VCaP (cell line): ENCODE measurements around the gene SCARF2.
"Not testable (repeated sequence)": the region's sequence is repeated elsewhere in the genome, so short reads cannot be mapped to it uniquely, and the experiment has no call there.

Source experiments
- H3K27ac ChIP-seq: fragments of 450-650 bp; 2 replicates; pipeline ENCODE4 v1.5.1; 2017
- TF ChIP-seq, protein P1 (sequence below): fragments of 450-650 bp; conservative IDR thresholded peaks from 2 replicates; pipeline ENCODE4 v1.5.1; 2017; ENCODE audit warnings: mild to moderate bottlenecking, moderate library complexity

Gene SCARF2

DNA sequence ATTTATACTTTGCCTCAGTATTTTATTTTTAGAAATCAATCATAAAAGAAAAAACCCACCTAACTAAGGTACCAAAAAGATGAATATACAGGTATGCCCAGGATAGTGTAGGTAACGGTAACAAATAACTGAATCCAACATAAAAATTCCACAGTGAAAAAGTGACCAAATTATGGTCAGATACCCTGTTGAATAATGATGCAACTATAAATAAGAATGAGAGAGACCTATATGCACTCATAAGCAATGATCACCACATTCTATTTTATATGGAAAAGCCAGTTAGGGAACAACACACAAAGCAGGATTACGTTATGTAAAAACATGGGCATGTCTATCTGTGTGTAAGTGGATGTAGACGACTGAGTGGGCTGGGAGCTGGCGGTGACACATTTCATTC, 50.7 kb downstream of the SCARF2 start:
- no peak overlapping the region for H3K27ac ChIP-seq
- TF ChIP-seq, protein P1, sequence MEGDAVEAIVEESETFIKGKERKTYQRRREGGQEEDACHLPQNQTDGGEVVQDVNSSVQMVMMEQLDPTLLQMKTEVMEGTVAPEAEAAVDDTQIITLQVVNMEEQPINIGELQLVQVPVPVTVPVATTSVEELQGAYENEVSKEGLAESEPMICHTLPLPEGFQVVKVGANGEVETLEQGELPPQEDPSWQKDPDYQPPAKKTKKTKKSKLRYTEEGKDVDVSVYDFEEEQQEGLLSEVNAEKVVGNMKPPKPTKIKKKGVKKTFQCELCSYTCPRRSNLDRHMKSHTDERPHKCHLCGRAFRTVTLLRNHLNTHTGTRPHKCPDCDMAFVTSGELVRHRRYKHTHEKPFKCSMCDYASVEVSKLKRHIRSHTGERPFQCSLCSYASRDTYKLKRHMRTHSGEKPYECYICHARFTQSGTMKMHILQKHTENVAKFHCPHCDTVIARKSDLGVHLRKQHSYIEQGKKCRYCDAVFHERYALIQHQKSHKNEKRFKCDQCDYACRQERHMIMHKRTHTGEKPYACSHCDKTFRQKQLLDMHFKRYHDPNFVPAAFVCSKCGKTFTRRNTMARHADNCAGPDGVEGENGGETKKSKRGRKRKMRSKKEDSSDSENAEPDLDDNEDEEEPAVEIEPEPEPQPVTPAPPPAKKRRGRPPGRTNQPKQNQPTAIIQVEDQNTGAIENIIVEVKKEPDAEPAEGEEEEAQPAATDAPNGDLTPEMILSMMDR, result no peak

DNA sequence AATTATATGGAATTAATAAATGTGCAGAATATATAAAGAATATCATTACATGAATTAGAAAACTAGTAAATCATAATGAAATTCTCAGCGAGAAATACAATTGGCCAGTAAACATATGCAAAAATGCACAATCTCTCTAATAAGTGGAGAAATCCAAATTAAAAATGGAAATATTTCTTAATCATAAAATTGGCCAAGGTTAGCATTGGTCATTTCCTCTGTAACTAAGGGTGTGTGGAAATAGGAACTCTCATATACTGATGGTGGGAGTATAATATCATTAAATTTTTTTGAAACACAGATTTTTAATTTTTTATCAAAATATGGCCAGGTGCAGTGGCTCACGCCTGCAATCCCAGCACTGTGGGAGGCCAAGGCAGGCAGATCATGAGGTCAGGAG, 51.3 kb downstream of the SCARF2 start:
- TF ChIP-seq, protein P1, result no peak
- no peak overlapping the region for H3K27ac ChIP-seq

DNA sequence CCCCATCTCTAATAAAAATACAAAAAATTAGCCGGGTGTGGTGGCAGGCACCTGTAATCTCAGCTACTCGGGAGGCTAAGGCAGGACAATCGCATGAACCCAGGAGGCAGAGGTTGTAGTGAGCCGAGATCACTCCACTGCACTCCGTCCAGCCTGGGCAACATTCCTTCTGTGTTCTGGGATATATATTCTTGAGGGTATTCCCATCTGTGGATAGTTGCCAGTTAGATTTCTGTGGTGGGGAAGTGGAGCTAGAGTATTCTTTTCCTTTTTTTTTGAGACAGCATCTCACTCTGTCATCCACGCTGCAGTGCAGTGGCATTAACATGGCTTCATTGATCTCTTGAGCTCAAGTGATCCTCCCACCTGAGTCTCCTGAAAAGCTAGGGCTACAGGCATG, 52.8 kb downstream of the SCARF2 start:
- no peak overlapping the region for H3K27ac ChIP-seq
- TF ChIP-seq, protein P1, result no peak

DNA sequence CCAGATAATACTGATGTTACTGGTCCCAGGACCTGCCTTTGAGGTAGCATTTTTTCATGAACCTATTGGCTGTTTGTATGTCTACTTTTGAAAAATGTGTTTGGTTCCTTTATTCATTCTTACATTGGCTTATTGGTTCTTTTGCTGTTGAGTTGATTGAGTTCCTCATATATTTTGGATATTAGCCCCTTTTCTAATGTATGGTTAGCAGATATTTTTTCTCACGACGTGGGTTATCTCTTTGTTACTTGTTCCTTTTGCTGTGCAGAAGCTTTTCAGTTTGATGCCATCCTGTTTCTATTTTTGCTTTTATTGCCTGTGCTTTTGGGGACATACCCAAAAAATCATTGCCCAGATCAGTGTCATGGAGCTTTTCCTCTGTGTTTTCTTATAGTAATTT, 53.5 kb downstream of the SCARF2 start:
- TF ChIP-seq, protein P1, result no peak
- no peak overlapping the region for H3K27ac ChIP-seq

DNA sequence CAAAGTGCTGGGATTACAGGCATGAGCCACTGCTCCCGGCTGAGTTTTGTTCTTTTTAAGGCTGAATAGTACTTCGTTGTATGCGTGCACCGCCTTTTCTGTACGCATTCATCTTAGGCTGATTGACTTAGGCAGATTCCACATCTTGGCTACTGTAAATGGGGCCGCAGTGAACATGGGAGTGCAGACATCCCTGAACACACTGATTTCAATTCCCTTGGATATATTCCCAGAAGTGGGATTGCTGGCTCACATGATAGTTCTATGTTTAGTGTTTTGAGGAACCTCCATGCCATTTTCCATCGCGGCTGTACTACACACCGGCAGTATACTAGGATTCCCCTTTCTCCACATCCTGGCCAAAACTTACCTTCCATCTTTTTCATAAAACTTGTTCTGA, 54.1 kb downstream of the SCARF2 start:
- TF ChIP-seq, protein P1, result no peak
- no peak overlapping the region for H3K27ac ChIP-seq

DNA sequence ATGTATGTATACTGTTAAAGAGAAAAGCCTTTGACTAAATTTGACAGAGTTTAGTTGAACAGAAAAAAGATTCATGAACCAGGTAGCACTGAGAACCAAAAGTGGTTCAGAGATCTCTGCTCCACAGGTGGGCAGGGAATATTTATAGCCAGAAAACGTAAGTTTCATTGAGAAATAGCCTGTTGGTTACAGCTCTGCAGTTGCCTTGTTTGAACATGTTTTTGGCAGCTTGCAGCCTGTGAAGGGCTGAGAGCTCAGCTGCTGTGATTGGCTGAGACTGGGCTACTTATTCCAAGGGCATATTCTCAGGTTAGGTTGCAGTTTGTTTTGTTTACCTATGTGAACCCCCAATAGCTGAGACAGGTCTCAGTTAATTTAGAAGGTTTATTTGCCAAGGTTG, 57.1 kb downstream of the SCARF2 start:
- no peak overlapping the region for H3K27ac ChIP-seq
- TF ChIP-seq, protein P1, result no peak

DNA sequence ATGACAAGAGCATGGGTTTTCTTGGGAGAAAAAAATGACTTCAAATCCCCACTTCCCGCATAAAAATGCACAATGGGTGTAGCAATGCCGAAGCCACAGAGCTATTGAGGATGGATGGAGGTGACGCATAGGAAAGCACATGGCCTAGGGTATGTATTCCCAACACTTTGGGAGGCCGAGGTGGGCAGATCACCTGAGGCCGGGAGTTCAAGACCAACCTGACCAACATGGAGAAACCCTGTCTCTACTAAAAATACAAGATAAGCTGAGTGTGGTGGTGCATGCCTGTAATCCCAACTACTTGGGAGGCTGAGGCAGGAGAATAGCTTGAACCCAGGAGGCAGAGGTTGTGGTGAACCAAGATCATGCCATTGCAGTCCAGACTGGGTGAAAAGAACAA, 58.9 kb downstream of the SCARF2 start:
- not testable (repeated sequence) for H3K27ac ChIP-seq

DNA sequence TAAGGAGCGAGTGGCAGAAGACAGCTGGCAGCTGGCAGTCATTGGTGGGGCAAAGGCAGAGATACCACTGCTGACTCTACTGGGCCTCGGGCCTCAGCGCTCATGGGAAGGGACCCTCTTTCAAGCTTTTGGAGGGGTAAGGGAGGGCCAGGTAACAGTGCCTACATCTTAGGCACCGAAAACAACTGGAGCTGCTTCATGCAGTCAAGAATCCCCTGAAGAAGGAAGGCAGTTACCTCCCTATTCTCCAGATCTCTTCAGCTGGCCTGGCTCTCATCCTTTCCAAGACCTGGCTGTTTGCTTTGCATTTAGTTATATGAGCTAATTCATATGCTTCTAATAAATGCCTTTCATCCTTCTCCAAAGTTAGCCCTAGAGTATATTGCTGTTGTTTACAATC, 59.5 kb downstream of the SCARF2 start:
- H3K27ac ChIP-seq, result no peak overlapping the region
- TF ChIP-seq, protein P1, result no peak

DNA sequence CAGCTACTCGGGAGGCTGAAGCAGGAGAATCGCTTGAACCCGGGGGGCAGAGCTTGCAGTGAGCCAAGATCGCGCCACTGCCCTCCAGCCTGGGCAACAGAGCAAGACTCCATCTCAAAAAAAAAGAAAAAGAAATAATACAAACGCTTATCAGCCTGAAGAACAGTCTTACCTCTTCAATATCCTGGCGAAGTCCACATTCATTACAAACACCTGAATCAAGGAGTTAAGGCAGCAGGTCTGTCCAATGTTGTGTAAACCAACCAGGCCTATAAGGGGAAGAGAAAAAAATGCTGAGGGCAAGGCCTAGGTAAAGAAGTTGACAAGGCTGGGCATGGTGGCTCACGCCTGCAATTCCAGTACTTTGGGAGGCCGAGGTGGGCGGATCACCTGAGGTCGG, 60.6 kb downstream of the SCARF2 start:
- H3K27ac ChIP-seq, result not testable (repeated sequence)

DNA sequence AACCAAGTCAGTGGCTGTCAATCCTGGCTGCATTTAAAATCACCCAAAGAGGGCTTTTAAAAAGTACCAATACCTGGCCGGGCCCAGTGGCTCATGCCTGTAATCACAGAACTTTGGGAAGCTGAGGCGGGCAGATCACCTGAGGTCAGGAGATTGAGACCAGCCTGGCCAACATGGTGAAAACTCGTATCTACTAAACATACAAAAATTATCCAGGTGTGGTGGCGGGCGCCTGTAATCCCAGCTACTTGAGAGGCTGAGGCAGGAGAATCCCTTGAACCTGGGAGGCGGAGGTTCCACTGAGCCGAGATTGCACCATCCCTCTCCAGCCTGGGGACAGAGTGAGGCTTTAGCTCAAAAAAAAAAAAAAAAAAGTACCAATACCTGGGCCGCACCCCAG, 61.3 kb downstream of the SCARF2 start:
- H3K27ac ChIP-seq, result not testable (repeated sequence)
